HL-60 (cell line): ENCODE data around the gene LLPH.

Experiments
- DNase-seq, 2 experiments: peaks; one replicate each; pipeline ENCODE4 v3.0.0-alpha.2; 2010 to 2020; ENCODE audit warnings: low read depth in 1 of 2, low spot score in 1 of 2
- H3K27ac ChIP-seq: fragments of 250-450 bp; sonication (Bioruptor Pico); replicated peaks from 2 replicates; pipeline ENCODE4 v1.5.1; 2020; ENCODE audit warnings: mild to moderate bottlenecking, moderate library complexity
- H3K27me3 ChIP-seq: fragments of 250-450 bp; sonication (Bioruptor Pico); 2 replicates; pipeline ENCODE4 v1.5.1; 2021; ENCODE audit warnings: mild to moderate bottlenecking, moderate library complexity; ENCODE audit not compliant: insufficient read depth, poor library complexity, severe bottlenecking
- H3K4me3 ChIP-seq: replicated peaks from 2 replicates; pipeline ENCODE4 v1.5.1; 2011; ENCODE audit warnings: mild to moderate bottlenecking, control low read depth, low read length; ENCODE audit not compliant: insufficient read depth
- CTCF ChIP-seq: IDR thresholded peaks from one replicate; pipeline ENCODE4 v1.5.1; 2011; ENCODE audit warnings: low read length, control low read depth, inconsistent platforms; ENCODE audit not compliant: insufficient read depth
- GABPA ChIP-seq: IDR thresholded peaks from 2 replicates; pipeline ENCODE4 v1.6.1; 2012; ENCODE audit warnings: low read depth
- POLR2AphosphoS5 ChIP-seq: IDR thresholded peaks from 2 replicates; pipeline ENCODE4 v1.6.1; 2012; ENCODE audit warnings: low read depth
- SPI1 ChIP-seq: IDR thresholded peaks from 2 replicates; pipeline ENCODE4 v1.6.1; 2012; ENCODE audit warnings: low read depth, mild to moderate bottlenecking, borderline replicate concordance
- TF ChIP-seq, protein P1 (sequence below): IDR thresholded peaks from 2 replicates; pipeline ENCODE4 v1.6.1; 2012; ENCODE audit warnings: low read depth; ENCODE audit not compliant: insufficient replicate concordance

Gene LLPH

DNA sequence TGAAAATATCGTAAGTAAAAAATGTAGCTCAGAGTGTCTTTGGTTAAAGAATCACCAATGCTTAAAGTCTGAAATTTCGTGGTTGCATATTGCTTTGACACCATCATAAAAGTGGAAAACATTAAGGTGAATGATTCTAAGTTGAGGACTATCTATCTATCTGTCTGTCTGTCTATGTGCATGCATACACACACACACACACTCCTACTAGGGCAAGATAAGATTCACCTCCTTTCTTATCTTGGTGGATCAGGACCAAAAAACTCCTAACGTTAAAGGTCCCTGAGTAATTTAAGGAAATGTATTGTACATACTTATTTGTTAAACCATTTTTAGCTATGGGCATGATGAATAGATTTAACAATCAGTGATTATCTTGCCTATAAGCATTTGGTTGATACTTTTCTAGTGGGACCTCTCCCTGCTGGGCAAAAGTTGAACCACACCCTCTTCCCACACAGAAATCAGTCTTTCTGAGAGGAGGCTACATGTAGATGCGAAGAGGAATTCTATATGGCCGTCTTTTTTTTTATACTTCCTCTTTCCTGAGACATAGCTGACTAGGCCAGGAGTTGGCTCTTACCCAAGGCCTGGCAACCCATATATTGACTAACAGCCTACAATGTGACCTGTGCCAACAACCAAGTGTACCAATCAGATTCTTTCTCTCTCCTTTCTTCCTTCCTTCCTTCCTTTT, 19.3 kb upstream of the LLPH start:
- DNase-seq: peak; percentile 91 to 93
- Histone ChIP-seq H3K4me3 (no peak overlapping the region), H3K27ac (peak overlapping the region; percentile 62), H3K27me3 (no peaks in the 10 kb centered on the region)
- TF ChIP-seq, protein P1, sequence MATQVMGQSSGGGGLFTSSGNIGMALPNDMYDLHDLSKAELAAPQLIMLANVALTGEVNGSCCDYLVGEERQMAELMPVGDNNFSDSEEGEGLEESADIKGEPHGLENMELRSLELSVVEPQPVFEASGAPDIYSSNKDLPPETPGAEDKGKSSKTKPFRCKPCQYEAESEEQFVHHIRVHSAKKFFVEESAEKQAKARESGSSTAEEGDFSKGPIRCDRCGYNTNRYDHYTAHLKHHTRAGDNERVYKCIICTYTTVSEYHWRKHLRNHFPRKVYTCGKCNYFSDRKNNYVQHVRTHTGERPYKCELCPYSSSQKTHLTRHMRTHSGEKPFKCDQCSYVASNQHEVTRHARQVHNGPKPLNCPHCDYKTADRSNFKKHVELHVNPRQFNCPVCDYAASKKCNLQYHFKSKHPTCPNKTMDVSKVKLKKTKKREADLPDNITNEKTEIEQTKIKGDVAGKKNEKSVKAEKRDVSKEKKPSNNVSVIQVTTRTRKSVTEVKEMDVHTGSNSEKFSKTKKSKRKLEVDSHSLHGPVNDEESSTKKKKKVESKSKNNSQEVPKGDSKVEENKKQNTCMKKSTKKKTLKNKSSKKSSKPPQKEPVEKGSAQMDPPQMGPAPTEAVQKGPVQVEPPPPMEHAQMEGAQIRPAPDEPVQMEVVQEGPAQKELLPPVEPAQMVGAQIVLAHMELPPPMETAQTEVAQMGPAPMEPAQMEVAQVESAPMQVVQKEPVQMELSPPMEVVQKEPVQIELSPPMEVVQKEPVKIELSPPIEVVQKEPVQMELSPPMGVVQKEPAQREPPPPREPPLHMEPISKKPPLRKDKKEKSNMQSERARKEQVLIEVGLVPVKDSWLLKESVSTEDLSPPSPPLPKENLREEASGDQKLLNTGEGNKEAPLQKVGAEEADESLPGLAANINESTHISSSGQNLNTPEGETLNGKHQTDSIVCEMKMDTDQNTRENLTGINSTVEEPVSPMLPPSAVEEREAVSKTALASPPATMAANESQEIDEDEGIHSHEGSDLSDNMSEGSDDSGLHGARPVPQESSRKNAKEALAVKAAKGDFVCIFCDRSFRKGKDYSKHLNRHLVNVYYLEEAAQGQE: no peak
- TF ChIP-seq POLR2AphosphoS5: 0 out of 2 replicates have a peak, but pooled peaks have one; percentile 17

DNA sequence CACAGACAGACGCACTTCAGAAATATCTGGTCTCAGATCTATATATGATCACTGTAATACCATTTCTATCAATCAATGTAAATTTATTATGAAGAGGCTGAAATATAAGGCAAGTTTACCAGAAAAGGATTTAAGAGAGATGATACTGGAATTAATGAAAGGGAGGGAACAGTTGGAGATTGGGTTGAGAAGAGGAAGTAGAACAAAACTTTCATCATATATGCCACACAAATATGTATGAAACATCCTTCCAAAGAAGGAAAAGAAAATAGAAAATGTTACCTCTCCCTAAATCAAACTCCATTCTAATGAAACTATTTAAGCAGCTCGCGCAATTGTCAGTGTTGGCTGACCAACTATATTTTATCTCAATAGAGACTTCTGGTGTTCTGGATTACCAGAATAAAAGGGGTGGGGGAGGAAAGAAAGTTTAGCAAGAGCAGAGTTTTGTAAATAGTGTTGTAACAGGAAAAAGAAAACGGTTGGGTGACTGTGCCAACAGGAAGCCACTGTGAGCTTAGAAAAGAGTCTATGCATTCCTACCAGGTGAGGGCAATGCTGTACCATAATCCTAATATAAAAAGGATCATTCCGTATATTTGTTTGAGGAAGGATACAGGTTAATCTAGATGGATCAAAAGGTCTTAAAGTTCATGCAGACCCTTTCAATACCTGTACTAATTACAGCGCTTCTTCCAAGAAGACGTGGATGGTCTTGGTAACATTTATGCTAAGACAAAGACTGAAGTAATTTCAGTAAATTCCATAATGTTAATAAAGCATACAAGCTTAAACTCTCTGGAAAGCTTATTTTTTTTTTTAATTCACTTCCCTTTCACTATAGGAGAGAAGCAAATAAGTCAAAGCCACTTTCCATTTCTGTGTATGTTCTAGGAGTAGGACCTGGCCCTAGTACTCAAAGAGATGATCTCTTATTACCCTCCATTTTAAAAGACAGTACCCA, 14.5 kb upstream of the LLPH start:
- peak; percentile 86 to 87 for DNase-seq
- TF ChIP-seq CTCF (peak; percentile 60), POLR2AphosphoS5 (peak; percentile 75), GABPA (no peak), SPI1 (peak; percentile 50; the same call in 1 of the 2 replicates)
- Histone ChIP-seq H3K27ac (peak overlapping the region; percentile 96), H3K4me3 (no peak overlapping the region), H3K27me3 (no peaks in the 10 kb centered on the region)

DNA sequence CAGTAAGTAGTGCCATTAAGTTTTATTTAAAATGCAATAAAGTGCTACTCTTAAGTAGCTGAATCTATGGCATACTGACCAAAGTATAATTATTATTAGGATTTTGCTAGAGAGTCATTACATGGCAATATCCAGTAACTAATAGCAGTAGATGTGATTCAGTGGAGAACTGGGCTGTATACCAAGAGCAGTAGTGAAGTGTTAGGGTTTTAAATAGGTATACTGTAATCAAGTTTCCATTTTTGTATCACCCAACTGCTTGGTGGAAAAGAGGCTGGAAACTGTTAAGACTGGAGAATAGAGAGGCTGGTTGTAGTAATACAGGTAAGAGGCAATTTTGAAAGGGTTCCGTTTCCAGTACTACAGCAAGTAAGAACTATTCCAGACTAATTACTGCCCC, 13.3 kb upstream of the LLPH start:
- no peak for DNase-seq
- H3K27me3 ChIP-seq: no peaks in the 10 kb centered on the region
- TF ChIP-seq CTCF (no peak), GABPA (no peak), POLR2AphosphoS5 (no peak), SPI1 (no peak)
- TF ChIP-seq, protein P1: no peak
- H3K4me3 ChIP-seq: no peak overlapping the region
- peak overlapping the region; percentile 96 for H3K27ac ChIP-seq

- TF ChIP-seq GABPA (no peak), SPI1 (no peak), POLR2AphosphoS5 (no peak), CTCF (no peak)
- TF ChIP-seq, protein P1: no peak
- H3K27me3 ChIP-seq: no peaks in the 10 kb centered on the region
- H3K27ac ChIP-seq: peak overlapping the region; percentile 96
- no peak overlapping the region for H3K4me3 ChIP-seq
- DNase-seq: no peak
Measured at GRCh38 chr12:66142826-66143225, 12.3 kb upstream of the LLPH start.
